IMR-90 (cell line): ENCODE results near the gene ANKRD63. TPM values are rescaled to one million over a fixed set of nuclear protein-coding genes. Genes with fewer than 3 reads are reported as not detected.

Experiments
- ATAC-seq: fragments of 200-7000 bp; cut with Tn5 transposase; 2 replicates; pipeline ENCODE4 v1.9.1; 2020; ENCODE audit warnings: low read depth, mild to moderate bottlenecking, moderate library complexity
- BruUV-seq: library from RNA; stranded (reverse); fragments of 400-500 nt; replicated peaks from 2 replicates; lab custom pipeline; 2021; lab: Mats Ljungman, UMichigan
- CTCF ChIA-PET: fragments of 300-600 bp; formaldehyde crosslinking; extraction: SDS; loops from one replicate; lab custom pipeline; 2021; ENCODE audit warnings: antibody characterized with exemption; lab: Yijun Ruan, JAX
- POLR2A ChIA-PET: fragments of 300-600 bp; sonication (Branson Sonifier 250); formaldehyde crosslinking; loops from one replicate; lab custom pipeline; 2022; ENCODE audit warnings: antibody characterized with exemption; ENCODE audit not compliant: unreplicated experiment; lab: Charles Lee
- DNase-seq: peaks from one replicate; pipeline ENCODE4 v3.0.0; 2013
- H2AFZ ChIP-seq: replicated peaks from 2 replicates; pipeline ENCODE3; 2013; ENCODE audit warnings: low read length, mild to moderate bottlenecking; ENCODE audit not compliant: poor library complexity
- H2AK5ac ChIP-seq: 2 replicates; pipeline ENCODE4 v1.6.1; 2013; ENCODE audit warnings: low read depth, low read length, inconsistent platforms
- H2AK9ac ChIP-seq: replicated peaks from 2 replicates; pipeline ENCODE3; 2013; ENCODE audit warnings: mild to moderate bottlenecking, low read depth, low read length, moderate library complexity; ENCODE audit not compliant: poor library complexity
- H2BK120ac ChIP-seq: 2 replicates; pipeline ENCODE4 v1.6.1; 2013; ENCODE audit warnings: low read depth, low read length, inconsistent platforms
- H2BK15ac ChIP-seq: 3 replicates; pipeline ENCODE4 v1.6.1; 2013; ENCODE audit warnings: low read depth, low read length, inconsistent platforms
- H2BK20ac ChIP-seq: 2 replicates; pipeline ENCODE4 v1.6.1; 2013; ENCODE audit warnings: low read depth, mild to moderate bottlenecking, inconsistent platforms, low read length, moderate library complexity
- H2BK5ac ChIP-seq: 2 replicates; pipeline ENCODE4 v1.6.1; 2013; ENCODE audit warnings: mild to moderate bottlenecking, low read depth, low read length, inconsistent platforms; ENCODE audit not compliant: poor library complexity, severe bottlenecking
- H3K14ac ChIP-seq: replicated peaks from 2 replicates; pipeline ENCODE4 v1.6.1; 2013; ENCODE audit warnings: low read depth, low read length, inconsistent platforms
- H3K18ac ChIP-seq: 2 replicates; pipeline ENCODE4 v1.6.1; 2013; ENCODE audit warnings: low read depth, low read length, control low read depth
- H3K23ac ChIP-seq: 2 replicates; pipeline ENCODE4 v1.6.1; 2013; ENCODE audit warnings: low read depth, low read length, inconsistent platforms
- H3K27ac ChIP-seq: 2 replicates; pipeline ENCODE4 v1.5.1; 2013; ENCODE audit warnings: mild to moderate bottlenecking, control low read depth, low read length; ENCODE audit not compliant: insufficient read depth
- H3K27me3 ChIP-seq: 2 replicates; pipeline ENCODE4 v1.6.1; 2013; ENCODE audit warnings: low read length; ENCODE audit not compliant: control insufficient read depth, insufficient read depth
- H3K36me3 ChIP-seq: 2 replicates; pipeline ENCODE4 v1.6.1; 2013; ENCODE audit warnings: low read length, mixed read lengths; ENCODE audit not compliant: control insufficient read depth, insufficient read depth
- H3K4ac ChIP-seq: 2 replicates; pipeline ENCODE4 v1.6.1; 2013; ENCODE audit warnings: low read depth, low read length, inconsistent platforms
- H3K4me1 ChIP-seq: 2 replicates; pipeline ENCODE4 v1.6.1; 2013; ENCODE audit warnings: low read length, mixed read lengths; ENCODE audit not compliant: control insufficient read depth, insufficient read depth
- H3K4me2 ChIP-seq: 2 replicates; pipeline ENCODE4 v1.6.1; 2013; ENCODE audit warnings: low read depth, mild to moderate bottlenecking, control low read depth, low read length, moderate library complexity
- H3K4me3 ChIP-seq: 2 replicates; pipeline ENCODE4 v1.5.1; 2013; ENCODE audit warnings: low read depth, mild to moderate bottlenecking, control low read depth, low read length, moderate library complexity; ENCODE audit not compliant: insufficient read depth
- H3K56ac ChIP-seq: 2 replicates; pipeline ENCODE4 v1.6.1; 2013; ENCODE audit warnings: low read length, inconsistent platforms; ENCODE audit not compliant: insufficient read depth; ENCODE audit errors: extremely low read depth
- H3K79me1 ChIP-seq, 2 experiments: 2 replicates each; pipeline ENCODE4 v1.6.1; 2013; ENCODE audit warnings: low read length in 2 of 2, inconsistent platforms in 1 of 2, low read depth in 1 of 2
- H3K9ac ChIP-seq: 2 replicates; pipeline ENCODE4 v1.6.1; 2013; ENCODE audit warnings: low read depth, low read length, control low read depth
- H3K9me1 ChIP-seq: 2 replicates; pipeline ENCODE4 v1.6.1; 2013; ENCODE audit warnings: low read length, inconsistent platforms; ENCODE audit not compliant: insufficient read depth
- H3K9me3 ChIP-seq: 2 replicates; pipeline ENCODE4 v1.6.1; 2013; ENCODE audit warnings: low read length; ENCODE audit not compliant: control insufficient read depth, insufficient read depth
- H4K20me1 ChIP-seq: 2 replicates; pipeline ENCODE4 v1.6.1; 2013; ENCODE audit warnings: low read length, inconsistent platforms; ENCODE audit not compliant: insufficient read depth
- H4K5ac ChIP-seq: 2 replicates; pipeline ENCODE4 v1.6.1; 2013; ENCODE audit warnings: mild to moderate bottlenecking, low read depth, low read length, control low read depth
- H4K8ac ChIP-seq, 2 experiments: 2 replicates each; pipeline ENCODE4 v1.6.1; 2013; ENCODE audit warnings: low read depth in 2 of 2, low read length in 2 of 2, control low read depth in 1 of 2, inconsistent platforms in 1 of 2
- H4K91ac ChIP-seq: 2 replicates; pipeline ENCODE4 v1.6.1; 2013; ENCODE audit warnings: low read depth, low read length, inconsistent platforms; ENCODE audit not compliant: insufficient read depth
- BHLHE40 ChIP-seq: fragments of 150-350 bp; IDR thresholded peaks from 2 replicates; pipeline ENCODE4 v1.6.1; 2016; ENCODE audit warnings: mild to moderate bottlenecking, low read depth, low read length
- CEBPB ChIP-seq: IDR thresholded peaks from 2 replicates; pipeline ENCODE4 v1.6.1; 2012; ENCODE audit warnings: low read depth, low read length, improper control_type of control experiment
- CHD1 ChIP-seq: IDR thresholded peaks from 2 replicates; pipeline ENCODE4 v1.6.1; 2012; ENCODE audit warnings: low read depth, low read length, improper control_type of control experiment
- MAZ ChIP-seq: IDR thresholded peaks from 2 replicates; pipeline ENCODE4 v1.6.1; 2012; ENCODE audit warnings: low read depth, mild to moderate bottlenecking, low read length, improper control_type of control experiment, moderate library complexity, borderline replicate concordance
- RAD21 ChIP-seq: IDR thresholded peaks from 2 replicates; pipeline ENCODE4 v1.6.1; 2012; ENCODE audit warnings: low read length, improper control_type of control experiment
- RCOR1 ChIP-seq: IDR thresholded peaks from 2 replicates; pipeline ENCODE4 v1.6.1; 2012; ENCODE audit warnings: mild to moderate bottlenecking, low read length, improper control_type of control experiment; ENCODE audit not compliant: insufficient replicate concordance
- SMC3 ChIP-seq: fragments of 150-350 bp; IDR thresholded peaks from 2 replicates; pipeline ENCODE4 v1.6.1; 2016; ENCODE audit warnings: low read depth, mild to moderate bottlenecking, antibody characterized with exemption, low read length, moderate library complexity
- WGBS, 2 experiments: methylation state at CpG; one replicate each; pipeline versions ENCODE4 v1.1.5 to v1.1.7; 2013; ENCODE audit warnings: missing lambda C conversion rate in 2 of 2; ENCODE audit not compliant: insufficient read length in 1 of 2; ENCODE audit errors: extremely low coverage in 2 of 2; 5-methylcytosine and 5-hydroxymethylcytosine counted together
- dilution Hi-C: fragments of 300-500 bp; cut with HindIII; formaldehyde crosslinking; loops from one replicate; pipeline ENCODE4 v1.14.3; 2018; ENCODE audit warnings: low sequenced_read_pairs; ENCODE audit not compliant: unreplicated experiment
- in situ Hi-C: fragments of 300-500 bp; cut with MboI; formaldehyde crosslinking; loops from 3 replicates; pipeline ENCODE4 v1.14.3; 2019; ENCODE audit warnings: low sequenced_read_pairs, inconsistent platforms, mixed read lengths
- intact Hi-C: fragments of 100-400 bp; cut with micrococcal nuclease; formaldehyde crosslinking; loops from 2 replicates; pipeline ENCODE4 v1.10.0; 2022
- polyA plus RNA-seq, 3 experiments: library from polyadenylated mRNA; depleted of rRNA; stranded (reverse); fragments of >200 nt; gene quantifications; 2 replicates each; pipeline ENCODE4 v1.2.3, GENCODE V29; 2012; ENCODE audit warnings: low replicate concordance in 1 of 3
- total RNA-seq: library from RNA; depleted of rRNA; stranded (reverse); fragments of >200 nt; gene quantifications from 2 replicates; pipeline ENCODE4 v1.2.3, GENCODE V29; 2012

The ANKRD63 gene
- total and polyA plus RNA-seq, 2 of the 4 experiments (the other 2 are of a cell fraction), result not detected

GRCh38 chr15:40289140-40289775 is 6.4 kb upstream of the ANKRD63 start:
- Histone ChIP-seq H3K18ac (no peak overlapping the region), H2AK5ac (no peak overlapping the region), H2BK20ac (no peak overlapping the region), H2BK15ac (no peak overlapping the region), H2BK120ac (no peak overlapping the region), H3K56ac (no peak overlapping the region), H3K4me1 (peaks cover 5% of the 10 kb centered on the region), H3K9ac (no peak overlapping the region), H3K4me3 (no peak overlapping the region), H3K14ac (no peak overlapping the region), H2AFZ (no peak overlapping the region), H4K20me1 (no peaks in the 10 kb centered on the region), H4K5ac (no peak overlapping the region), H3K4me2 (no peak overlapping the region), H2BK5ac (no peak overlapping the region), H3K9me3 (no peaks in the 10 kb centered on the region), H3K27ac (no peak overlapping the region), H3K9me1 (no peaks in the 10 kb centered on the region), H3K27me3 (peaks cover 57% of the 10 kb centered on the region), H4K8ac (no peak overlapping the region), H3K79me1 (no peaks in the 10 kb centered on the region), H2AK9ac (no peak overlapping the region), H3K36me3 (no peaks in the 10 kb centered on the region), H3K4ac (no peak overlapping the region), H3K23ac (no peak overlapping the region), H4K91ac (no peak overlapping the region)
- no peak for DNase-seq
- no TSS peak for BruUV-seq
- CTCF ChIA-PET, result interaction anchor here (0.9 to 2.6 kb wide), 2 partner anchors 10 to 20 kb away, joined by 3 to 13 read pairs; no protein-coding TSS in a partner anchor
- whole genome bisulfite sequencing, 2 experiments, result 90% methylated on average over 2 of the region's 6 CpGs; no CpG with 5 or more reads in 1 of the 2 experiments
- in situ Hi-C loops (no loop called here), dilution Hi-C loops (no loop called here), intact Hi-C loops (no loop called here)
- TF ChIP-seq BHLHE40, result no peak
- no peak for TF ChIP-seq RAD21
- TF ChIP-seq CHD1, result no peak
- TF ChIP-seq CEBPB, result no peak
- no peak for TF ChIP-seq MAZ
- no peak for TF ChIP-seq SMC3
- no peak for TF ChIP-seq RCOR1
- no peak for ATAC-seq
- POLR2A ChIA-PET, result no interaction called here
